Measurements from ENCODE around the gene ADIPOQ.

GRCh38 chr3:186806089-186807055 lies 36.1 kb upstream of the ADIPOQ start, which contains the start of gene RFC4:
- TF ChIP-seq CTCF (IDR thresholded peaks at IDR 0.05; ENCODE audit: low read length) (no peak), EZH2 (optimal IDR thresholded peaks at IDR 0.05; ENCODE audit: low read depth, low read length) (no peak)
